GM18499 (cell line): ENCODE data around the gene PRDM2.
"Not testable (repeated sequence)": the region's sequence is repeated elsewhere in the genome, so short reads cannot be mapped to it uniquely, and the experiment has no call there.

Experiments
- ATAC-seq: cut with Tn5 transposase; IDR thresholded peaks from one replicate; pipeline ENCODE4 v1.9.1; 2021; ENCODE audit warnings: moderate number of reproducible peaks; ENCODE audit not compliant: insufficient read depth, unreplicated experiment

The PRDM2 gene

DNA sequence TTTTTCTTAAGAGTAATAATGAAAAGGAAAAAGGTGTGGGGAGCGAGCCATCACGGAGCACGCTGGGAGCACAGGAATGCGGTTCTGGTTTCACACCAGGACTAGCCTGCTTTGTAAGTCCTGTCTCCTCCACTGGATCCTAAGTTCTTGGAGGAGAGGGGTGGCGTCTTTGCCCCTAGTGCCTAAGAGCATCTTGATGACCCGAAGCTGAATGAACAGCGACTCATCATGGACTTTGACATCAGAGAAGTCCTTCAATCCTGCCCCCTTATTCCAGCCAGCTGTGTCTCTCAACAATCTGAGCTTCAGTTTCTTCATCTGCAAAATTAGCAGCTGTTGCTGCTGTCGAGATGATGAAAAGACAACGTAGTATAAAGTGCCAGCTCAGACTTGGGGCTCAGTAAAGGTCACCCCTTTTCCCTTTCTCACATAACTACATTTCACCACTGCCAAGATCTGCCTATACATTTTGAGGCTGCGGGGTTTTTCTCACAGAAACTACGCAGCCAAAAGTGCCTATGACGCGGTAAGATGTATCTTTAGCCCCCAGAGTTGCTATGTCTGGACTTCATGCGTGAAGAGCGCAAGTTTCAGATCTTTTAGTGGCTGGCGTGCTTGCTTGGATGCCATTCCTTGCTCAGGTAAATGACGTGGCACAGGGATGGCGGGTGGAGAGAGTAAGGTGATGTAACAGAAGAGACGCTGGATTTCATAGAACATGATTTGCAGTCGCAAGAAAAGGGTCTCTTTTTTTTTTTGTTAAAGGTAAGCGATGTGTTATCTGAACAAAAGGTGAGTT lies 4.9 kb upstream of the PRDM2 start:
- no peak for ATAC-seq

- ATAC-seq: no peak
These were observed 2.2 kb upstream of the PRDM2 start for GRCh38 chr1:13697738-13698137.

GRCh38 chr1:13699510-13699909 lies 478 bp upstream of the PRDM2 start:
- ATAC-seq: no peak

GRCh38 chr1:13700521-13701270 lies 708 bp downstream of the PRDM2 start:
- ATAC-seq: no peak

DNA sequence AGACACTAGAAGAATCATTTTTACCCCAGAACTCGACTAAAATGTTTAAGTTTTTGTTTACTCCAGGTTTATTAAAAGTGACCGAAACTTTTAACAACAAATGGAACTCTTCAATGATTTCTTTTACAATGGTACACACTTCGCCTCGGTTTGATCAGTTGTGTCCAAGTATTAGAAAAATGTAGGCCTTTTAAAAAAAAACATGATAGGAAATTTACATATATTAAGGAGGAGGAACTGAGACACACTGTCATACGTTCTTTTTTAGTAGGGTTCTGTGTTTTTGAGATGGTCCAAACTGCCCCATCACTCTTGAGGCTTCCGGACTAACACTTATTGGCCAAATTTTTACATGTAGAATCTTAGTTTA lies 1.3 kb downstream of the PRDM2 start:
- no peak for ATAC-seq

GRCh38 chr1:13702425-13703127 lies 2.6 kb downstream of the PRDM2 start:
- ATAC-seq: peak; percentile 81

DNA sequence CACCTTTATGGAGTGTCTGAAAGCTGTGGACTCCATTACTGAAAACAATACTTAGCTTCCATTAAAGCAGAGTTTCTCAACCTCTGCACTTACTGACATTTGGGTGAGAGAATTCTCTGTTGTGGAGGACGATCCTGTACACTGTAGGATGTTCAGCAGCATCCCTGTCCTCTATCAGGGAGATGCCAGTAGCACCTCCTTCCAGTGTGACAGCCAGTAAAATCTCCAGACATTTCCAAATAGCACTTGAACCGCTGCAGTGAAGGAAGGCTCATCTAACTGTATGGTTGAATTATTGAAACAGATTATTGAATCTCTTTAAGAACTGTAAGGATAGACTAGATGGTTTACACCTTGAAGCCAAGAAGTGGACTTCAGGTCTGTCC lies 3.1 kb downstream of the PRDM2 start:
- no peak for ATAC-seq

- no peak for ATAC-seq
These were observed 3.8 kb downstream of the PRDM2 start for GRCh38 chr1:13703558-13704490.

DNA sequence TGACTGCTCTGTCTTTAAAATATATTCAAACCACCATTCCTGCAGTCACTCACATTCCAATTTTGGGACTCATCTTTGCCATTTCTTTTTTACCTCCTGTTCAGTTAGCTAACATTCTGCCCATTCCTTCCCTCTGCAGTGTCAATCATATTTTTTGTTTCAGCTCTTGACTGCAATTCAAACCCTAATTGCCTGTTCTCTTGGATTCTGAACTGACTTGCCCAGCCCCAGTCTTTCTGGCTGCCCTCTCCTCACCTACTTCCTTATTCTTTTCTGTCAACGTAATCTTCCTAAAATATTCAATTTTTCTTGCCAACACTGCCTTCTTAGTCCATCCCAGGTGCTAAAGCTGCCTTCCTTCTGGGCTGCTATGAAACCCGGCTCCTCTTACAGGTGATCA lies 6.1 kb downstream of the PRDM2 start:
- no peak for ATAC-seq

DNA sequence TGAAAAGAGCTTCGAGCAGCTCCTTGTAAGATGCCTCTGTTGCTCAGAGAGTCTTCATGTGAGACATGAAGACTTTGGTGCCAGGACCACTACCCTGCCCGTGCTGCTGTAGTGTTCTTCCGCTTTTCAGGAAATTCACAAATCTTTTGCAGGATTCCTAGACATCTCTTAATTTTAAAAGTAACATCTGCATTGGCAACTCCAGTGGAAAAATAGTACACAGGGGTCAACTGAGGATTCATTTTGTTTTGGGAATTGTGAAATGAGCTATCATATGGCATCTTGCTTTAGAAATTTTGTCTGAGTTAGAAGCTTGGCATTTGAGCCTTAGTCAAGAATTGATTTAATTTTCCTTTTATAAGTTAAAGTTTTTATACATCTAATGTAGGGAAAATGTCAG lies 7.2 kb downstream of the PRDM2 start:
- no peak for ATAC-seq

DNA sequence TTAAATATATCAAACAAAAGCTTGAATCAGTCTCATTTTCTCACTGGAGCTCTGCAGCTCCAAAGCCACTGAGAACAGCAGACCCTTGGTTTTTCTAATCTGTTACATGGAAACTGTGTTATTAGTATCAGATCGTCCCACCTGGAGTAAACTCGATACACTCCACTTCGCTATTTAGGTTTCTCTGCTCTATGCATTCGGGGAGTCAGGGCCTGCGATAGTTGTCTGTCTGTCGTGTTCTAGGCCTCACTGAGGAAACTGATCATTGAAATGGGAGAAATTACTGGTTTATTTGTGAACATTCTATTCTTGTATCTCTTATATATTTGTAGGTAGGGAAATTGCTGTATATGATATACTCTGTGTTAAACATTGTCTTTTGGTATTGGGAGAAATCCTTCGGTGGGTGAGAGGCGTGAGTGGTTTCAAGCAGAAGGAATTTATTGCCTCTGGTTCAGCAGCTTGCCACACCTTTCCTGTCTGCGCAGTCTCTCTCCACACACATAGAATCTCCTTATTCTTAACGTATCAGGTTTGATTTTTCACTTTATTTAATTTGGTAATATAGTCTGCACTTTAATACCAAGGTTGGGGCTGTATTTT lies 8.5 kb downstream of the PRDM2 start:
- ATAC-seq: no peak

DNA sequence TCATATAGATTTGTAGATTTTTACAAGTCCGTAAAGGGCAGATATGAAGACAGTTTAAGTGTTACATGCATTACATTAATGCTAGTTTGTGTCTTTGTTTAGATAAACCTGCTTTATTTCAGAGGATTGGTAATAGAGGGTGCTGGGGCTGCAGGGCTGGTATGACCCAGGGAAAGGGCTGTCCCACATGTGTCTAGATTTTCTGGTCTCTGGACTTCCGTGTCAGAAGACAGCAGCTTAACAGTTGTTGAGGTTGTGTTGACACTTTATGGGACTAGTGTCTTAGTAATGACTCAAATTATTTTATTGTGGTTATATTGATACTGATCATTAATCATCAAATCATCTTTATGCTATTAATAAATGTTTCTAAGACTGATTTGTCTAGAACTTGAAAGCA lies 10.1 kb downstream of the PRDM2 start:
- no peak for ATAC-seq

DNA sequence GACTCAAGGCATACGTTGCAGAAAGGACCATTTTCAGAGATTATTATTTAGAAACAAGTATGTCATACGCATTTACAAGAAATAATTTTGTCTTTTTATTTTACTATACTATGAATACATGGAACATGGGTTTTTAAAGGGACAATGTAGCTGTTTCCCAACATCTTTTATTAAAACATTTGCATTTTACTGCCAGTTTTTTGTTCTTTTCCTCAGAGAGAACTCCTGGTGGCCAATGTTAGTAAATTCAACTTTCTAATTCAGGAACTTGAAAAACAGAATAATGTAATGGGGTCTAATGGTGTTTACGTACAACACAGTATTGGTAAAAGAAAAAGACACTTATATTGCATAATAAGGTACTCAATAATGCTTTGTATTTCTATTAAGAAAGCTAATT lies 14.9 kb downstream of the PRDM2 start:
- no peak for ATAC-seq

DNA sequence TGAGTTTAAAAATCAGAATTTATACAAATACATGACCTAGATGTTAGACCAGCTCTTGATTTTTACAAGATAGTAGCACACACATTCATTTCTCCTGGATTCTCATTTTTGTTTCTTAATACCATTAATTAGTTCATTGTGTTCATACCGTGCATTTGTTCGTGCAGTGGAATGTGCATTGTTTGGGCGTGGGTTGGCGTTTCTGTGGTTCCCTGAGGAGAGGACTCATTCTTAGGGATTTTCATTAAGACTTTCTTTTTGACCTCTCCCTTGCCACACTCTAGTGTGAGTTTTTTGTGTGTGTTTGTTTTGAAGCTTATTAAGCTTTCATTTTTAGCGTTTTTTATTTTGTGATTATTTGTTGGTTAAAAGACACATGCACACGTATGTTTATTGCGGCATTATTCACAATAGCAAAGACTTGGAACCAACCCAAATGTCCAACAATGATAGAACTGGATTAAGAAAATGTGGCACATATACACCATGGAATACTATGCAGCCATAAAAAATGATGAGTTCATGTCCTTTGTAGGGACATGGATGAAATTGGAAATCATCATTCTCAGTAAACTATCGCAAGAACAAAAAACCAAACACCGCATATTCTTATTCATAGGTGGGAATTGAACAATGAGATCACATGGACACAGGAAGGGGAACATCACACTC lies 15.8 kb downstream of the PRDM2 start:
- not testable (repeated sequence) for ATAC-seq

GRCh38 chr1:13722808-13723360 lies 22.9 kb downstream of the PRDM2 start:
- ATAC-seq: no peak

DNA sequence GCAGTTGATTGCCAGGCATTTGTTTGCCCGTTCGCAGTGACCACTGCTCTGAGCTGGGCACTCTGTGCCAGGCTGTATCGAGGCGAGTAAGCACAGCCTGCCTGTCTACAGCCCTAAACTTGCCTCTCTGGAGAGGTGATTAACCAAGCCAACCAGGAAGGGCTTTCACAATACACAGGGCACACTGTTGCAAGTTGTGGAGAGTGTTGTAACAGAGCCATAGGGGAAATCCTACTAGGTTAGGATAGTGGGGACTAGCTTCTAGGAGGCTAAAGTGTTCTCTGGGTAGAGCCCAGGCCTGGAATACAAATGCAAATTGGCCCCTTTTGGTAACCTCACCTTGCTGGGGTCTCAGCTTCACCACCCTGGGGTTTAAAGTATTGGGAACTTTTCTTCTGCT lies 23.8 kb downstream of the PRDM2 start:
- no peak for ATAC-seq

DNA sequence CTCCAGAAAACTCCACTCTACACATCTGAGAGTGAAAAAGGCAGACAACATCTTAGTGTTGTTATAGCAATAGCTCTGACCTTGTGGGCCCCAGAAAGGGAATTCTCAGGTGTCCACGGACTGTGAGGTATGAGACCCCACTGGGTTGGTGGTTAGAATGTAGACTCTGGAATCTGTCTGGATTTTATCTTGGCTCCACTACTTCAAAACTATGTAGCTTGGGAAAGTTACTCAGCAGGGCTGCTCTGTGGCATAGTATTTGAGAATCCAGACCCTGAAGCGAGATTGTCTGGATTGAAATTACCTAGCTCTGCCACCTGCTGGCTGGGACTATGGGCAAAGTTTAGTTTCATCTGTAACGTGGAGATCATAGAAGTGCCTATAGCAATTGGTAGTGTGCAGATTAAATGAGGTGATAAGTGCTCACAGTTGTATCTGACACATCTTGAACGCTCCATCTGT lies 25.8 kb downstream of the PRDM2 start:
- no peak for ATAC-seq

DNA sequence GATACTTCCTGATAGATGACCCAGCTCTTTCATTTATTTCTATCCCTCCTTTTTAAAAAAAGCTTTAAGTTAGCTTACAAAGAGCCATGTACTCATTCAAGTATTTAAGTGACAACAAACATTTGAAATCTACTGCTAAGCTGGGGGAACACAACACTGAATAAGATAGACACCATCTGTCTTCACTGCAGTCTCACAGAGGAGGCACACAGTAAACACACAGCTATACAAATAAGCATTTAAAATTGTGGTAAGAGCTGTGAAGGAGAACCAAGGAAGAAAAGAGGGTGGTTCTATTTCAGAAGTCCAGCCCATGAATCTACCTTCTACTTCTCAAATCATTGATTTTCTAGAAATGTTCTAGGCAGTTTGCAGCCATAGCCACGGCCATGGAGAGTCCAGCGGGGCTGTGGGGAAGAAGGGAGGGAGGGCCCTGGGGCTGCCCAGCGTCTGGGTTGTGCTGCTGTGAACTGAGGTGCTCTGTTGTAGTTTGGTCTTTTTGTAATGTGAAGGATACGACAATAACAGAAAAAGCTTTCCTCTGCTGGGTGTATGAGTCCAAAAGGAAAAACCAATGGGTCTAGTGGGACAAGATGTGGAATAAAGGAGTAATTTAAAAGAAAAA lies 28.2 kb downstream of the PRDM2 start:
- ATAC-seq: no peak
